Vagina (tissue), 2 donors: ENCODE results near the gene PLEKHG4B.

Experiments
- POLR2A ChIP-seq, 2 donors: fragments of 450-650 bp; IDR thresholded peaks; one replicate each; pipeline ENCODE4 v1.6.1; 2017; ENCODE audit warnings: antibody characterized with exemption in 2 of 2, mild to moderate bottlenecking in 2 of 2, moderate library complexity in 2 of 2
- TF ChIP-seq, protein P1 (sequence below), 3 experiments: fragments of 450-650 bp in 2 of 3; fragments of 200-600 bp in 1 of 3; sonication (generic) in 1 of 3; IDR thresholded peaks; one replicate each; pipeline ENCODE4 v1.5.1; 2017 to 2019; ENCODE audit warnings: antibody characterized with exemption in 3 of 3, mild to moderate bottlenecking in 2 of 3, moderate library complexity in 2 of 3

DNA sequence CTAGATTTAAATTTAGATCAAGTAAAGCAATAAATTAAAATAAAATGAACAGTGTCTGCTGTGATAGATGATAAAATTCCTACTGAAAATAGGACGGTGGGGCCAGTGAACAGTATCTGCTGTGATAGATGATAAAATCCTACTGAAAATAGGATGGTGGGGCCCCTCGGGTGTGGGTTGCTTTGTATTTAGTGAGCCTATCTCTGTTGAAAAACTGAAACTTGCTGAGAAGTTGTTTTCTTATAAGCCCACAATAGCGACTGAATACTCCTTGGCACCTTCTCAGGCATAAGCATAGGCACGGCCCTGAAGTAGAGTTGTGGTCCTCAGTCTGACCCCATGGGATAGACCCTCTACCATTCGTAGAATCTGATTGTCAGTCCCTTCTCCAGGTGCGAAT, 131.8 kb downstream of the PLEKHG4B start:
- TF ChIP-seq, protein P1, sequence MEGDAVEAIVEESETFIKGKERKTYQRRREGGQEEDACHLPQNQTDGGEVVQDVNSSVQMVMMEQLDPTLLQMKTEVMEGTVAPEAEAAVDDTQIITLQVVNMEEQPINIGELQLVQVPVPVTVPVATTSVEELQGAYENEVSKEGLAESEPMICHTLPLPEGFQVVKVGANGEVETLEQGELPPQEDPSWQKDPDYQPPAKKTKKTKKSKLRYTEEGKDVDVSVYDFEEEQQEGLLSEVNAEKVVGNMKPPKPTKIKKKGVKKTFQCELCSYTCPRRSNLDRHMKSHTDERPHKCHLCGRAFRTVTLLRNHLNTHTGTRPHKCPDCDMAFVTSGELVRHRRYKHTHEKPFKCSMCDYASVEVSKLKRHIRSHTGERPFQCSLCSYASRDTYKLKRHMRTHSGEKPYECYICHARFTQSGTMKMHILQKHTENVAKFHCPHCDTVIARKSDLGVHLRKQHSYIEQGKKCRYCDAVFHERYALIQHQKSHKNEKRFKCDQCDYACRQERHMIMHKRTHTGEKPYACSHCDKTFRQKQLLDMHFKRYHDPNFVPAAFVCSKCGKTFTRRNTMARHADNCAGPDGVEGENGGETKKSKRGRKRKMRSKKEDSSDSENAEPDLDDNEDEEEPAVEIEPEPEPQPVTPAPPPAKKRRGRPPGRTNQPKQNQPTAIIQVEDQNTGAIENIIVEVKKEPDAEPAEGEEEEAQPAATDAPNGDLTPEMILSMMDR (IDR thresholded peaks at IDR 0.05) = no peak
- TF ChIP-seq POLR2A (IDR thresholded peaks at IDR 0.05) = no peak
